Kidney capillary endothelial cell (primary cell): ENCODE results near the gene SLC5A8.

ENCODE experiments used
- DNase-seq: peaks from one replicate; pipeline ENCODE4 v3.0.0-alpha.2; 2018; ENCODE audit warnings: low spot score

SLC5A8 gene, protein sequence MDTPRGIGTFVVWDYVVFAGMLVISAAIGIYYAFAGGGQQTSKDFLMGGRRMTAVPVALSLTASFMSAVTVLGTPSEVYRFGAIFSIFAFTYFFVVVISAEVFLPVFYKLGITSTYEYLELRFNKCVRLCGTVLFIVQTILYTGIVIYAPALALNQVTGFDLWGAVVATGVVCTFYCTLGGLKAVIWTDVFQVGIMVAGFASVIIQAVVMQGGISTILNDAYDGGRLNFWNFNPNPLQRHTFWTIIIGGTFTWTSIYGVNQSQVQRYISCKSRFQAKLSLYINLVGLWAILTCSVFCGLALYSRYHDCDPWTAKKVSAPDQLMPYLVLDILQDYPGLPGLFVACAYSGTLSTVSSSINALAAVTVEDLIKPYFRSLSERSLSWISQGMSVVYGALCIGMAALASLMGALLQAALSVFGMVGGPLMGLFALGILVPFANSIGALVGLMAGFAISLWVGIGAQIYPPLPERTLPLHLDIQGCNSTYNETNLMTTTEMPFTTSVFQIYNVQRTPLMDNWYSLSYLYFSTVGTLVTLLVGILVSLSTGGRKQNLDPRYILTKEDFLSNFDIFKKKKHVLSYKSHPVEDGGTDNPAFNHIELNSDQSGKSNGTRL

DNA sequence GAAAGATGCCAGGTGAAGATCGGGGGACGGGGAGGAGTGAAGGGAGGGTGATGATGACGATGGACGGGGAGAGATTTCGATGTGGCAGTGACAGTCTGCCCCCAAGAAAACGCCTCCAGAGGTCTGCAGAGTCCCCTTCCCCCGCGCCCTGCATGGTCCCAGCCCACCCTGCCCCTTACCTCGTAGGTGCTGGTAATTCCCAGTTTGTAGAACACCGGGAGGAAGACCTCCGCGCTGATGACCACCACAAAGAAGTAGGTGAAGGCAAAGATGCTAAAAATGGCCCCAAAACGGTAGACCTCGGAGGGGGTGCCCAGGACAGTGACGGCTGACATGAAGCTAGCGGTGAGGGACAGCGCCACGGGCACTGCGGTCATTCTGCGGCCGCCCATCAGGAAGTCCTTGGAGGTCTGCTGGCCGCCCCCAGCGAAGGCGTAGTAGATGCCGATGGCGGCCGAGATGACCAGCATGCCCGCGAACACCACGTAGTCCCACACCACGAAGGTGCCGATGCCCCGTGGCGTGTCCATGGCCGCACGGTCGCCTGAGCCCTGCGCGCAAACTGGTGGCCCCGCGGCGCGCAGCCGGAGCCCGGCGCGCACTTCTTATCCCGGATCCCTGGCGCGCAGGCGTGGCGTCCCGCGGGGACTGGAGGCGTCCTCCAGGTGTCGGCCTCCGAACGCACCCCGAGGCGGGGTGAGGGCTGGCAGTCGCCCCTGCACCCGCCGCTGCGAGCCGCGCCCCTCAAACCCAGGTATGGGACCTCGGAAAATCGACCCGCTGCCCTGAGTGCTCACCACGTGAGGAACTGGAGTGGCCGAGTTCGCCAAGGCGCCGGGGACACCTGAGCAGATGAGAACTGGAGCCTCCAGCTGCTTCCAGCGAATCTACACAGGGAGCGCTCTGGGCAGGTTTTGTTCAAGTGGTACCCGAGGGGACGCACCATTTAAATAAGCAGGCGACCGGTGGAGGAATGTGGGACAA is at the start of gene SLC5A8:
Gene SLC5A8, minus strand, starts transcription at position 920 of the 984 bp plus-strand sequence. Its CDS starts 390 bp downstream, at position 530.
- no peak for DNase-seq

DNA sequence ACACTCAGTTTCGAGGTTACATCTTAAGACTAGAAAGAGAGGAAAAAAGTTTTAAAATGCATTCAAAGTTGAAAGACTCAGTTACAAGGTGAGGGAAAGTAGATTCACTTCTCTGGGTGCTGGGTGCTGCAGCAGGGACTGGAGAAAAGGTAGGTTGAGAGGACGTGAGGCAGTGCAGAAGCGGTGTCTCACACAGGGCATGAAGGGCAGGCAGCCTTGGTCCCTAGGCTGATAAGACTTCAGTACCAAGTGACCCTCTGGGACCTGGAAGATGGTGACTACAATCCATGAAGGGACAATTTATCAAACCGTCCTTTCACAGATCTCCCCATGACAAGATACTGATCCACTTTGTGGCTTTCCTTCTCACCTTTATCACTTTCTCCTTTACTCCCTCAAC is 47.3 kb upstream of the SLC5A8 start:
- DNase-seq: no peak

DNA sequence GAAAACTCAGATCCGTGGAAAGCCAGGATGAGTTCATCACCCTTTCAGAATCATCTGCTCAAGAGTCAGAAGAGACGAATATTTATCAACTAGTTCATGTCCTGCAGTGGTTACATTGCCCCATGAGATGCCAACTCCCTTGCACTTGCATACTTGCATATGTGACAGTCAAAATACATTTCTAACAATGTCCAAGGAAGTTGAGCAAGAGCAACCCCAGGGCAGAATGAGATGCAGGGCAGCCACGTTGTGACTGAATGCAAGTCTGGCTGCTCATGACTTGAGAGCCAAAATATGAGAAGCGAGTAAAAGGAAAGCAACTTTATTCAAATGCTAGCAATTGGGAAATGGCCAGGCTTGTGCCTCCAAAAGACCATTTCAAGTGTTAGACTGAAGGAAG is 46.2 kb upstream of the SLC5A8 start:
- DNase-seq: no peak

DNA sequence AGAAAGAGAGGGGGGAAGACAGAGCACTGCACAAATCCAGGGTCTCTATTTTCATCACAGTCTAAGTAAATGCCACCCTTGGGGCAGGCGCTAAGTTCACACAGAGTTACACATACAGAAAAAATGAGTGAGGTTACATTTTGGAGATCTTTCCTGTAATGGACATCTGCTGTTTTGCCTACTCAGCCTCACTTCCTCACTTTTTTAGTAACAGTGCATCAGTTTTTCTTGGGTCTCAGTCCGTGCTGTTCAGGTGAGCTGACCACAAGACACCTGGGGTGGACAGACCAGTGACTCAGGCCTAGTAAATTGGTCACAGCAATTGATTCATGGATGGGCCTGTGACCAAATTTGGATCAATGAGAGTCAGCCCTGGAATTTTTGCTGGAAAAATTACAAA is 33.6 kb upstream of the SLC5A8 start:
- DNase-seq: no peak

DNA sequence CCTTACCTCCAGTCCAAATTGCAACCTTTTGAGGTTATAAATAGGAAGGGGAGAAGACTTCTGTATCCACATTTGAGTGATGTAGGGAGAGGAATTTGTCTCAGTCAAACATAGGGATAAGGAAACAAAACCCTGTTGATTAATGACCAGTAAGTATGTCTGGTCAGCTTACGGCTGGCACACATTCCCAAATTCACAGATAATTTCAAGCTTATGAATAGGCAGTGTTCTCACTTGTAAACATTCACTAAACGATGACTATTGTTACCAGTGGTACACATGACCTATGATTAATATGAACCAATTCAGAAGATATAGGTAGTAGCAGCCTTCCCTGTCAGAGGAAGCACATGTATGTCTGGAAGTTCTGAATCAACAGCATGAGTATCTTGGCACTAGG is 33.0 kb upstream of the SLC5A8 start:
- no peak for DNase-seq

DNA sequence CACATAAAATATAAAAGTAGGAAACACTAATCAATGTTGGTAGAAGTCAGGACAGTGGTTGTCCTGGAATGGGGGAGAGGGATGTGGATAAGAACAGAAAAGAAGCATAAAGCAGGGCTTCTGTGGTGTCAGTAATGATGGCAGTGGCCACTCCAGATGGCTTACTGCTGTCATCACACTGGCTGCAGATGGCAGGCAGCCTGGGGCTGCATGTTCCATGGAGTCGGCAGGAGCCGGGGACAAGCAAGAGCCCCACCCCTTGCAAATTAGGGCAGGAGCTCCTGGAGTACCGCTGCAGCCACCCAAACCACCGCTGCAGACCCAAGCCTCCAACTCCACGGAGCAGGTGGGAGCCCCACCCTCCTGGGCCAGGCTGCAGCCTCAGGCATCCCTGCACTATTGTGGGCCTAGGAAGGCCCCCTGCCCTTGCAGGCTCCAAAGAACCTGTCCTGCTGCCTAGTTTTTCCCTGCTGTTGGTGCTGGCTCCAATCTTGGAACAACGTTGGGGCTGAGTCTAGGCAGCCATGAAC is 28.8 kb upstream of the SLC5A8 start:
- no peak for DNase-seq

DNA sequence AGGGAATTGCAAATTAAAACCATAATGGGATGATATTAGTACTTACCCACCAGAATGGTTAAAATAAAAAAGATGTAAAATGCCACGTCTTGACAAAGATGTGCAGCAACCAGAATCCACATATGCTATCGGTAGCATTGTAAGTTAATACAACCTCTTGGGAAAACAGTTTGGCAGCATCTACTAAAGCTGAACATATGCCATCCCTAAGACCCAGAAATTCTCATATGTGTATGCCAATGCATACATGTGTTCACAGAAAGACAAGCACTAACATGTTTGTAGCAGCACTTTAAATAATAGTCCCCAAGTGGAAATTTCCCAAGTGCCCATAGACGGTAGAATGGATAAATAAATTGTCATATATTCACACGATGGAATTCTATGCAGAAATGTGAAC is 28.3 kb upstream of the SLC5A8 start:
- no peak for DNase-seq

DNA sequence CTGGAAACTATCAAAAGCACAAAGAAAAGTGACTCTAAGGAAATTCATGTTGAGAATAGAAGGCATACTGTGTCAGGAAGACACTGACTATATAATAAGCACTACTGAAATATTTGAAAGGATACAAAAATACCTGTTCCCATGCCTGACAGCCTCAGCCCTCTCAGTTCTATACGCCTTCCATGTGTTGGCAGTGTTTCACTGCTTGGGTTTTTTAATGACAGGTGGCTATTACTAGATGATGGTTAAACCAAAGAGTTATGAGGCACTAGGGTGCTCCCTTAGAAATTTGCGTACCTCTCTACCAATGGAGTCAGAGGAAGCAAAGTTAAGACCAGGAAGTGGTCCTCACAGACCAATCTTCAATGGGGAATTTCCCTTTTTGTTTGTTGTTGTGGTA is 25.6 kb upstream of the SLC5A8 start:
- DNase-seq: no peak

DNA sequence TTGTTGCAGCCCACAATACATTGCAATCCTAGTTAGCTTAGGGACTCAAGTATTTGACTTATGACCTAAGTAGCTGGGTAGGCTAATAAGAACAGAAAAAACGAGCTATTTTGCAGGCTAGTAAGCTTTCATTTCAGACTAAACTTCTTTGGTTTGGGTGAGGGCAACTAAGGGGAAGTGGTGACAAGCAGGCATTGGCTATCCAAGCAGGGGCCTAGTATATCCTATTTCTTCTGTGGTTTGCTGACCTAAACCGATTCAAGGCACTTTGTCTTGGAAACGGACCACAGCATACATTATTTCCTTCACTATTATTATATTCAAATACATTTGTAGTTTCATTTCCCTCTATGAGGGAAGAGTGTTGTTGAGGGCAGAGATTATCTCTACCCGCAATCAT is 21.6 kb upstream of the SLC5A8 start:
- no peak for DNase-seq

DNA sequence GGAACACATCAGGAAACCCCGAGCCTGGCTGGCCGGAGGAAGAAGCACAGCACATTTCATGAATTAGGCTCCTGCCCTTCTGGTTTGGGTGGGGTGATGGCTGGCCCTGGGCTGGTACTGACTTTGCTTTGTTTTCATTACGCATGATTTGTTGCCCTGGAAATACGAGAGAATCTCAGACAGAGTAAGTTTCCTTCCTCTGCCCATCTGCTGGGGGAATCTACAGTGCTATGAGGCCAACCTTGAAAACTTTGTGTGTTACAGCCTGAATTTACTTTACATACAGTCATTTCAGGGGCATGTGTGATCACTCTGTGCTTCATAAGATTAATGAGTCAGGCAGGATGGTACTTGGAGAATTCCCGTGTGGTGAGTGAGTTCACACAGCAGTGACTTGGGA is 20.5 kb upstream of the SLC5A8 start:
- no peak for DNase-seq

DNA sequence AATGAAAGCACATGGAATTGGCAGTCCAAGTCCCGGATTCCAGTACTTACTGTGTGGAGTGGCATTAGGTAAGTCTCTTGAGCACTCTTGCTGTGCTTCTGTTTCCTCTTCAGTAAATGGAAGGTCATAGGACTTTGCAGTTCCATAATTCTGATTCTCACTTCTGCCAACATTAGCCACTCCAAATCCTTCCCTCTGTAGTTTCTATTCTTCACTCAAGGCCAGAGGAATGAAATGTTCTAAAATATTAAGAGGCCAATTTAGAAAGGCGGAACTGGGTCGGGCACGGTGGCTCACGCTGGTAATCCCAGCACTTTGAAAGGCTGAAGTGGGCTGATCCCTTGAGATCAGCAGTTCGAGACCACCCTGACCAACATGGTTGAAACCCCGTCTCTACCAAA is 19.8 kb upstream of the SLC5A8 start:
- no peak for DNase-seq

DNA sequence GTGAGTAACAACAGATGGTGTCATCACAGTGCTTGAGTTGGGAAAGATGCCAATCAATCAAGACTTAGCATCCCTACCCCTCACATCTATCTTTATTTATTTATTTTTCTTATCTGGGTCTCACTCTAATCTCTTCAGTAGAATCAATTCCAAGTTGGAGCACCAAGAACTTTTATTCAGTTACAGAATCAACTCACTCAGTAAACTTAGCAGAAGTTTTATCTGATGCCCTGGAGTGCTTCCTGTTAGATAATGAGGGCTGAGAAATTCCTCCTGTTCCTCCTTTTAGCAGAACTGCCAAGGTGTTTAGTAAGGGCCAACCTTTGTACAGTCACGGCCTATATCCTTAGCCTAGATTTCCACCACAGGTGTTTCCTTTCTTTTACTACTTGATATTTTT is 11.3 kb upstream of the SLC5A8 start:
- no peak for DNase-seq

DNA sequence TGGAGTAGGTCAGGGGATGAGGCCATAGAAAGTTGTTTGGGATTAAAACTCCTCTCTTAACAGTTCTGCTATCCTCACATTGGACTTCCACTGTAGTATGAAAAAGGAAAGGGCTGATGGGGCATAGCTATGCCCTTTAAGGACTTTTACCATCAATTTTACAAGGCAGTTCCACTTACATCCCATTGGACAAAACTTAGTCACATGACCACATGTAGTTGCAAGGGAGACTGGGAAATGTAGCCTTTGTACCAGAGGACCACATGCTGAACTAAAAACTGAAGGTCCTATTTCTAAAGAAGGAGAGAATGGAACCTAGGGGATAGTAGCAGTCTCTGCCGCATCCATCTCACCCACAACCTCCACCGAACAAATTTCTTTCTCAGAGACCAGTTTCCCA is 6.8 kb upstream of the SLC5A8 start:
- DNase-seq: no peak

DNA sequence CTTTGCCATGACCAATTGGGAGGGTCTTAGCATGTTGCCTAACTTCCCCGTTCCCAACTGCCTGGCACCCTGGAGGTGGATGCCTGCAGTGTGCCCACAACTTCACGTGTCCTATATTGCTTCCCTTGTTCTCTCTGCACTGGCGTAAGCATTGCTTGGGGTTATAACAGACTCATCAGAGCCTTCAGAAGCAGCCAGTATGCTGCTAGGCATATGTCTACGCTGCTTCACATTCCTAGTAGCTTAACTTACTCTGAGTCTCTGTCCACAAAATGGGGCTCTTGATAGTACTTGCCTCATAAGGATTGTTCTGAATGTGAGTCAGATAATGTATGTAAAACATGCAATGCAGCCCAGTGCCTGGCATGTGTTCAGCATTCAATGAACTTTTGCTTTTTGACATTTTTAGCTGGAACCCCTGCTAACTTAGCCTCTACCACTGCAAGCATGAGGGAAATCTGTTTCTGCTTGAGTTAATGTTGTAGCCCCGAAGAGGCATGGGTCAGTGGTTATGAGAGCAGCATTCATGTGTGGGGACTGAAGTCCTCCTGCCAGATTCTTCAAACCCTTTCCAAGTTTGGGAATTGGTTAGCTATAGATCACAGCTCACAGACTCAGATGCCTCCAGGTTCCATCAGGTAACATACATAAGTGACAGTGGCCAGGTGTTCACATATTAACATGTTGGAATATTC is 2.8 kb downstream of the SLC5A8 start:
- no peak for DNase-seq

DNA sequence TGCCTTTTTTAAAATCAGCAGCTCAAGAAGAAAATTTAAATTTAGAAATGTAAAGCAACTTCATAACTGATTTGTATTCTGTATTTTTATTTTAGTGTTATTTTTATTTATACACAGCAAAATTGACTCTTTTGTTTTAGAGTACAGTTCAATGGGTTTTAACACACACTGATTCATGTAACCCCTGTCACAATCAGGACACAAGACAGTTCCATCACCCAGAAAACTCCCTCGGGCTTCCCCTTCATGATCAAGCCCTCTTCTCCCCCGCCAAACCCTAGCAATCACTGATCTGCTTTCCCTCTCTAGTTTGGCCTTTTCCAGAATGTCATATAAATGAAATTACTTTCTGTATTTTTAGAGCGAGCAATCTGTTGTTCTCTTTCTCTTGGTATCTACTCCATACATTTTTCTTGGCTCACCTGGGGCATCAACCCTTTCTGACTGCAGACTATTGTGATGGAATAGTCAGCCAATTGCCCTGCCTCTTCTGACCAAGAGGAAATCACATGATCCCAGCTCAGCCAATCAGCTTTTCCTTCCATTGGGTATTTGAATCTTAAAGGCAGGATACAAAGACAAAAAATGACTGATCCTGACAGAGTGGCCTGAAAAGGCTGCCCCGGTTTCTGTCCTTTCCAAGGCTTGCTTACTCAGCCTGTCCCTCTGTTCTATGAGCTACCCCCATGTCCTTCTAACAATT is 5.3 kb downstream of the SLC5A8 start:
- DNase-seq: no peak

DNA sequence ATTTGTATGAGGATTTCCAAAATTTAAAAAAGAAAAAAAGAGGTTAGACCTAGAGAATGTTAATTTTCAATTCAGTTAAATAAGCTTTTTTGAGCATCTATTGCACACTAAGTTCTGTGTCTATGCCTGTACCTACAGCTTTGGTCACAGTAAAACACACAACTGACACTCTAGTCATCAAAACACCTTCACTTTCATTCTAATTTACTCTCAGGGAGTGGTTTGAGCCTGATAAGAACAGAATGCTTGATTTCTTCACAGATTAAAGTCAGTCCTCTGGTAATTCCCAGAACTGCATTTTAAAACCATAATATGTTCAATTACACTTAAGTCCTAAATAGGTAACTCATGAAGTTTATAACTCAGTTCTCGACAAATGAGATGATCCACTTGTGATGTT is 9.2 kb downstream of the SLC5A8 start:
- DNase-seq: no peak

DNA sequence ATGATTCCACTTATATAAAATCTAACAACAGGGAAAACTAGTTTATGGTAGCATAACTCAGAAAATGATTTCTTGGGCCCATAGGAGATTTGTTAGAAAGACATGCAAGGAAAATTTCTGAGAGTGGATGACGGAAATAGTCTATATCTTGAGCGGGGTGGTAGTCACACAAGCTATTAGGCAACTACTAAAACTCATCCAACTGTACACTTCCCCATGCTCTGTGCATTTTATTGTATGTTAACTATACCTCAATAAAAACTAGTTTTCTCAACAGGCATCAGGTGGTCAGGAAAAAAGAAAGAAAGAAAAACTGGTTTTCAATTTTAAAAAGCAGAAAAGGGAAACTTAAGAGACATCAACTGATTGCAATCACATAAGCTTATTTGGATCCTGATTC is 9.9 kb downstream of the SLC5A8 start:
- DNase-seq: no peak

DNA sequence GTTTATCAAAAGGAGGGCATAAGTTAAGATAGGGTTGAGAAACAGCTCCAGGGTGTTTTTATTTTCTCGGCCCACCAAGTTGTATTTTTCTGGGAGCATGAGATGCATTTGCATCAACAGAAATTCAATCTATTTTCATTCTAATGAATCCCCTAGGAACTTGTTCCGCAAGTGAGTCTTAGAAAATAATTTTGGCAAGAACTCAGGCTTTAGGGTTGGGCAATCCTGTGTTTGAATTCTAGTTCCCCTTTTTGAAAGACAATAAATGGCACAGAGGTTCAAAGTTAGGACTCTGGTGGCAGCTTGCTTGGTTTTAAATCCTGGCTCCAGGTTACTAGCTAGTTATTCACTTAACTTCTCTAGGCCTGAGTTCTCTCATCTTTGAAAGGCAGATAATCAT is 23.7 kb downstream of the SLC5A8 start:
- no peak for DNase-seq

DNA sequence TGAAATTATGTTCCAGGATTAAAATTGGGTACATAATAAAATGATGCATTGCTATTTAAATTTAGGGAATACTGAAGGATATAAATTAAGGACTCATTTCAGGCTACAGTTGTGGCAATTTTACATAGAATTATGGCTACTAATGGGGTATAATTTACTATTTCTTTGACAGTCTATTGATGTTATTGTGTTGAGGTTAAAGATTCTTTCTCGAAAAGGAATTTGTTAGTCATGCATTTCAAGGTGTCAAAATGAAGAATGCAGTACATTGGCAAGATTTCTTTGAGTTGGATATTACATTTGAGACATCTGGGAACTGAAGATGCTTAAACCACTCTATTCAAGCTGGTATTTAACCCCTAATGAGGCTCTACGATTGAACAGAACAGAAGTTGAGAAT is 28.3 kb downstream of the SLC5A8 start:
- DNase-seq: no peak

DNA sequence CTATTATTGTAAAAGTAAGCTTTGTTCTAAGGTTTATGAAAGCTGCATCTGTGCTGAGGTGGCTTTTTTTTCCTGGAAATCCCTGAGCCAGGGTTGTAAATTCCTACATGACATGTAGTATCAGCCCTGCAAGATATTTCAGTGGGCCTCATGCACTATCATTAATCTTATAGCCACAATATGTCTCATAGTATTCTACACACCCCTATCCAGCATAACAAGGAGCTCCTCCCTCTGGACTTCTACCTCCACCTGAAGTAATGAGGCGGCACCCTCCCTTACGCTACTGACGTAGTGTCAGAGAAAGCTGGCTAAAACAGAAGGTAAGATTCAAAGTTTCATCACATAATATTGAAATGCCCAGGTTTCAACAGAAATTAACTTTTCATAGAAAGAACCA is 35.5 kb downstream of the SLC5A8 start:
- DNase-seq: no peak

DNA sequence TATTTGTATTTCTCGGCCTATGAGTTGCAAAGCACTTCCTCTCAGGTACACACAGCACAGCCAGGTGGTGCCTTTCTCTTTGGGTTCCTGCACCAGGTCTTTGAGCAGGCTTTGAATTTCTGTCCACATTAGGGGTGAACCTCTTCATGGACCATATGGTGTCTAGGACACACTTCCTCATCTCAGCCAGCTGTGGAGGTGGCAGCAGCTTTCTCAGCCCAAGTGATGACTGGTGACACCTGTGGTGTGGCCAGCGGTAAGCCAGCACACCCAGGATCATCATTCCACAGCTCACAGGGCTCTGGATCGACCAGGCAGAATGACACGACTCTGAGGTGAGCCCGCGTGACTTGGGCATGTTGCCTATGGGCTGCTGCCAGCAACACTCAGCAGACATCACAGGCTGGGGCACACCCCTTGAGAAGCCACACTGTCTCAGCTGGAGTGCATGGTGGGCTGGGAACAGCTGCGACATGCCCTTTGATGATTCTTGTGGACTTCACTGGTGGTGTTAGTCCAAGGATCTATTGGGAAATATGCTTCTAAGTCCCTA is 36.8 kb downstream of the SLC5A8 start:
- no peak for DNase-seq
